HepG2 (cell line): ENCODE measurements around the gene UNC13D. TPM values are rescaled to one million over a fixed set of nuclear protein-coding genes. Genes with fewer than 3 reads are reported as not detected.

ENCODE experiments used
- AHR ChIP-seq: IDR thresholded peaks from 2 replicates; pipeline ENCODE4 v1.6.1; 2018; ENCODE audit warnings: missing genetic modification reagents, missing compliant biosample characterization
- DPF2 ChIP-seq: sonication (generic); formaldehyde crosslinking; IDR thresholded peaks from 2 replicates; pipeline ENCODE4 v1.4.0; 2020; ENCODE audit warnings: mild to moderate bottlenecking, low read depth, missing genetic modification reagents, borderline replicate concordance
- FOXO4 ChIP-seq: sonication (generic); formaldehyde crosslinking; conservative IDR thresholded peaks from 2 replicates; pipeline ENCODE4 v1.8.1; 2023; ENCODE audit warnings: missing genetic modification reagents
- HNRNPL ChIP-seq: fragments of 200-400 bp; formaldehyde crosslinking; IDR thresholded peaks from 2 replicates; pipeline ENCODE4 v1.6.1; 2017; ENCODE audit warnings: mild to moderate bottlenecking, low read depth, low read length
- KMT2A ChIP-seq: sonication (generic); formaldehyde crosslinking; IDR thresholded peaks from 2 replicates; pipeline ENCODE4 v1.4.0; 2020; ENCODE audit warnings: missing genetic modification reagents
- RAD51 ChIP-seq: fragments of 450-650 bp; IDR thresholded peaks from 2 replicates; pipeline ENCODE4 v1.6.1; 2016; ENCODE audit warnings: borderline replicate concordance
- TEF ChIP-seq: sonication (generic); formaldehyde crosslinking; IDR thresholded peaks from 2 replicates; pipeline ENCODE4 v1.5.0; 2020; ENCODE audit warnings: missing genetic modification reagents
- TMF1 ChIP-seq: sonication (generic); formaldehyde crosslinking; IDR thresholded peaks from 2 replicates; pipeline ENCODE4 v1.8.1; 2022; ENCODE audit warnings: low read depth, missing genetic modification reagents
- ZBTB8A ChIP-seq: sonication (generic); formaldehyde crosslinking; IDR thresholded peaks from 2 replicates; pipeline ENCODE4 v1.4.0; 2020; ENCODE audit warnings: mild to moderate bottlenecking, low read depth, missing genetic modification reagents, borderline replicate concordance
- ZMAT3 ChIP-seq: sonication (generic); formaldehyde crosslinking; conservative IDR thresholded peaks from 2 replicates; pipeline ENCODE4 v1.7.0; 2021; ENCODE audit warnings: missing genetic modification reagents
- ZNF615 ChIP-seq: sonication (generic); formaldehyde crosslinking; IDR thresholded peaks from 2 replicates; pipeline ENCODE4 v1.5.0; 2020; ENCODE audit warnings: mild to moderate bottlenecking, missing genetic modification reagents, borderline replicate concordance
- ZNF713 ChIP-seq: sonication (generic); formaldehyde crosslinking; IDR thresholded peaks from 2 replicates; pipeline ENCODE4 v1.4.0; 2020; ENCODE audit warnings: mild to moderate bottlenecking, missing genetic modification reagents
- ZNF746 ChIP-seq: sonication (generic); formaldehyde crosslinking; IDR thresholded peaks from 2 replicates; pipeline ENCODE4 v1.8.0; 2022; ENCODE audit warnings: mild to moderate bottlenecking, missing genetic modification reagents
- ZNF772 ChIP-seq: sonication (generic); formaldehyde crosslinking; IDR thresholded peaks from 2 replicates; pipeline ENCODE4 v1.5.0; 2020; ENCODE audit warnings: mild to moderate bottlenecking, missing genetic modification reagents
- ZNF790 ChIP-seq: sonication (generic); formaldehyde crosslinking; IDR thresholded peaks from 2 replicates; pipeline ENCODE4 v1.8.0; 2022; ENCODE audit warnings: missing genetic modification reagents, mild to moderate bottlenecking, borderline replicate concordance
- polyA plus RNA-seq, 8 experiments: library from polyadenylated mRNA; depleted of rRNA in 3 of 8; stranded (reverse) in 7 of 8; unstranded in 1 of 8; fragments of >200 nt; fragmentation: Illumina TruSeq in 4 of 8; extraction: Trizol in 4 of 8; gene quantifications; 2 replicates each; pipeline versions ENCODE4 v1.2.1 to v1.2.3, GENCODE V29; 2011 to 2016; ENCODE audit warnings: low read depth in 4 of 8, missing spikeins in 1 of 8, mixed read lengths in 1 of 8; ENCODE audit not compliant: insufficient read depth in 1 of 8
- total RNA-seq, 5 experiments: library from RNA; depleted of rRNA; stranded (reverse); fragments of >200 nt; fragmentation: Illumina TruSeq; extraction: Trizol; gene quantifications; 2 replicates each; pipeline ENCODE4 v1.2.3, GENCODE V29; 2016; ENCODE audit warnings: low read depth in 1 of 5
- TF ChIP-seq, protein P1 (sequence below): sonication (generic); formaldehyde crosslinking; conservative IDR thresholded peaks from 2 replicates; pipeline ENCODE4 v1.5.0; 2020; ENCODE audit warnings: missing genetic modification reagents
- TF ChIP-seq, protein P2 (sequence below): sonication (generic); formaldehyde crosslinking; IDR thresholded peaks from 2 replicates; pipeline ENCODE4 v1.5.0; 2020; ENCODE audit warnings: missing genetic modification reagents
- TF ChIP-seq, protein P3 (sequence below): sonication (generic); formaldehyde crosslinking; IDR thresholded peaks from 2 replicates; pipeline ENCODE4 v1.5.0; 2020; ENCODE audit warnings: missing genetic modification reagents, mild to moderate bottlenecking, borderline replicate concordance
- TF ChIP-seq, protein P4 (sequence below): IDR thresholded peaks from 2 replicates; pipeline ENCODE4 v1.6.1; 2016
- TF ChIP-seq, protein P5 (sequence below): sonication (generic); formaldehyde crosslinking; IDR thresholded peaks from 2 replicates; pipeline ENCODE4 v1.8.0; 2022; ENCODE audit warnings: low read depth, missing genetic modification reagents

The UNC13D gene
- total and polyA plus RNA-seq, 2 of the 13 experiments (the other 11 are each of a cell fraction or from before 2014, with no cell fraction given), result 29.7 to 42.7 TPM

- TF ChIP-seq, protein P1, sequence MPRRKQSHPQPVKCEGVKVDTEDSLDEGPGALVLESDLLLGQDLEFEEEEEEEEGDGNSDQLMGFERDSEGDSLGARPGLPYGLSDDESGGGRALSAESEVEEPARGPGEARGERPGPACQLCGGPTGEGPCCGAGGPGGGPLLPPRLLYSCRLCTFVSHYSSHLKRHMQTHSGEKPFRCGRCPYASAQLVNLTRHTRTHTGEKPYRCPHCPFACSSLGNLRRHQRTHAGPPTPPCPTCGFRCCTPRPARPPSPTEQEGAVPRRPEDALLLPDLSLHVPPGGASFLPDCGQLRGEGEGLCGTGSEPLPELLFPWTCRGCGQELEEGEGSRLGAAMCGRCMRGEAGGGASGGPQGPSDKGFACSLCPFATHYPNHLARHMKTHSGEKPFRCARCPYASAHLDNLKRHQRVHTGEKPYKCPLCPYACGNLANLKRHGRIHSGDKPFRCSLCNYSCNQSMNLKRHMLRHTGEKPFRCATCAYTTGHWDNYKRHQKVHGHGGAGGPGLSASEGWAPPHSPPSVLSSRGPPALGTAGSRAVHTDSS (CRISPR knock-in tag), result peak; percentile 79; the same call in 1 of the 2 replicates
- peak; percentile 93; the same call in 1 of the 2 replicates for TF ChIP-seq FOXO4
- TF ChIP-seq ZNF772 (CRISPR knock-in tag), result peak; percentile 92; the same call in 1 of the 2 replicates
- TF ChIP-seq, protein P2, sequence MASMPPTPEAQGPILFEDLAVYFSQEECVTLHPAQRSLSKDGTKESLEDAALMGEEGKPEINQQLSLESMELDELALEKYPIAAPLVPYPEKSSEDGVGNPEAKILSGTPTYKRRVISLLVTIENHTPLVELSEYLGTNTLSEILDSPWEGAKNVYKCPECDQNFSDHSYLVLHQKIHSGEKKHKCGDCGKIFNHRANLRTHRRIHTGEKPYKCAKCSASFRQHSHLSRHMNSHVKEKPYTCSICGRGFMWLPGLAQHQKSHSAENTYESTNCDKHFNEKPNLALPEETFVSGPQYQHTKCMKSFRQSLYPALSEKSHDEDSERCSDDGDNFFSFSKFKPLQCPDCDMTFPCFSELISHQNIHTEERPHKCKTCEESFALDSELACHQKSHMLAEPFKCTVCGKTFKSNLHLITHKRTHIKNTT, result no peak
- TF ChIP-seq, protein P3, sequence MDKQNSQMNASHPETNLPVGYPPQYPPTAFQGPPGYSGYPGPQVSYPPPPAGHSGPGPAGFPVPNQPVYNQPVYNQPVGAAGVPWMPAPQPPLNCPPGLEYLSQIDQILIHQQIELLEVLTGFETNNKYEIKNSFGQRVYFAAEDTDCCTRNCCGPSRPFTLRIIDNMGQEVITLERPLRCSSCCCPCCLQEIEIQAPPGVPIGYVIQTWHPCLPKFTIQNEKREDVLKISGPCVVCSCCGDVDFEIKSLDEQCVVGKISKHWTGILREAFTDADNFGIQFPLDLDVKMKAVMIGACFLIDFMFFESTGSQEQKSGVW, result no peak
- TF ChIP-seq, protein P4, sequence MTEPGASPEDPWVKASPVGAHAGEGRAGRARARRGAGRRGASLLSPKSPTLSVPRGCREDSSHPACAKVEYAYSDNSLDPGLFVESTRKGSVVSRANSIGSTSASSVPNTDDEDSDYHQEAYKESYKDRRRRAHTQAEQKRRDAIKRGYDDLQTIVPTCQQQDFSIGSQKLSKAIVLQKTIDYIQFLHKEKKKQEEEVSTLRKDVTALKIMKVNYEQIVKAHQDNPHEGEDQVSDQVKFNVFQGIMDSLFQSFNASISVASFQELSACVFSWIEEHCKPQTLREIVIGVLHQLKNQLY, result peak; percentile 57; the same call in 1 of the 2 replicates
- TF ChIP-seq TEF, result peak; percentile 45; the same call in 1 of the 2 replicates
- TF ChIP-seq DPF2, result peak; percentile 35; the same call in 1 of the 2 replicates
- no peak; the same call in 1 of the 2 replicates for TF ChIP-seq TMF1
- TF ChIP-seq ZNF746 (CRISPR knock-in tag), result no peak; the same call in none of the 2 replicates
- TF ChIP-seq KMT2A (CRISPR knock-in tag), result peak; percentile 82
- TF ChIP-seq ZBTB8A (CRISPR knock-in tag), result no peak; the same call in 1 of the 2 replicates
- TF ChIP-seq ZNF713 (CRISPR knock-in tag), result no peak; the same call in 1 of the 2 replicates
- 0 out of 2 replicates have a peak, but pooled peaks have one; percentile 48 for TF ChIP-seq ZMAT3 (CRISPR knock-in tag)
- TF ChIP-seq AHR (CRISPR knock-in tag), result peak; percentile 96
- TF ChIP-seq HNRNPL, result no peak
- peak; percentile 77; the same call in 1 of the 2 replicates for TF ChIP-seq ZNF615 (CRISPR knock-in tag)
- no peak for TF ChIP-seq ZNF790 (CRISPR knock-in tag)
- TF ChIP-seq, protein P5, sequence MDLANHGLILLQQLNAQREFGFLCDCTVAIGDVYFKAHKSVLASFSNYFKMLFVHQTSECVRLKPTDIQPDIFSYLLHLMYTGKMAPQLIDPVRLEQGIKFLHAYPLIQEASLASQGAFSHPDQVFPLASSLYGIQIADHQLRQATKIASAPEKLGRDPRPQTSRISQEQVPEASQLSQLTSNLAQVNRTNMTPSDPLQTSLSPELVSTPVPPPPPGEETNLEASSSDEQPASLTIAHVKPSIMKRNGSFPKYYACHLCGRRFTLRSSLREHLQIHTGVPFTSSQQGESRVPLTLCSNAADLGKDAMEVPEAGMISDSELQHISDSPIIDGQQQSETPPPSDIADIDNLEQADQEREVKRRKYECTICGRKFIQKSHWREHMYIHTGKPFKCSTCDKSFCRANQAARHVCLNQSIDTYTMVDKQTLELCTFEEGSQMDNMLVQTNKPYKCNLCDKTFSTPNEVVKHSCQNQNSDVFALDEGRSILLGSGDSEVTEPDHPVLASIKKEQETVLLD (CRISPR knock-in tag), result peak; percentile 24; the same call in 1 of the 2 replicates
- no peak for TF ChIP-seq RAD51
Measured at GRCh38 chr17:75785016-75785890, 59.0 kb downstream of the UNC13D start (continued).
